ENCODE measurements around the gene TOLLIP.

The TOLLIP gene

GRCh38 chr11:1285876-1286275, 23.6 kb downstream of the TOLLIP start:
- no peak overlapping the region for H3K4me3 ChIP-seq (ENCODE audit: low read depth, low read length, poor library complexity, severe bottlenecking)
- H3K9me3 ChIP-seq (ENCODE audit: low read length): no peaks in the 10 kb centered on the region
- H3K27ac ChIP-seq (ENCODE audit: low read depth, low read length, poor library complexity, severe bottlenecking): no peak overlapping the region
- TF ChIP-seq CTCF (IDR thresholded peaks at IDR 0.05; ENCODE audit: low read length) (no peak), EZH2 (IDR thresholded peaks at IDR 0.05; ENCODE audit: borderline replicate concordance, low read length) (no peak)
- no peaks in the 10 kb centered on the region for H3K4me1 ChIP-seq (ENCODE audit: insufficient read depth, low read length, severe bottlenecking)
- no peak overlapping the region for H2AFZ ChIP-seq (ENCODE audit: low read length)
- H3K4me2 ChIP-seq (ENCODE audit: low read length): no peak overlapping the region
- H3K9ac ChIP-seq (ENCODE audit: low read length): no peak overlapping the region
- no peaks in the 10 kb centered on the region for H3F3A ChIP-seq (ENCODE audit: insufficient read depth, low read length)
- no peaks in the 10 kb centered on the region for H4K20me1 ChIP-seq (ENCODE audit: insufficient read depth, low read length)
- H3K36me3 ChIP-seq (ENCODE audit: insufficient read depth, low read length): peaks cover 58% of the 10 kb centered on the region
- H3K9me2 ChIP-seq (ENCODE audit: low read depth, low read length): no peaks in the 10 kb centered on the region
- H3K27me3 ChIP-seq (ENCODE audit: insufficient read depth, low read length): no peaks in the 10 kb centered on the region
- H3K79me2 ChIP-seq (ENCODE audit: insufficient read depth, low read length): no peaks in the 10 kb centered on the region

GRCh38 chr11:1285316-1285744, 24.1 kb downstream of the TOLLIP start:
- peaks cover 53% of the 10 kb centered on the region for H3K36me3 ChIP-seq (ENCODE audit: insufficient read depth, low read length)
- no peaks in the 10 kb centered on the region for H4K20me1 ChIP-seq (ENCODE audit: insufficient read depth, low read length)
- no peaks in the 10 kb centered on the region for H3K79me2 ChIP-seq (ENCODE audit: insufficient read depth, low read length)
- TF ChIP-seq CTCF (IDR thresholded peaks at IDR 0.05; ENCODE audit: low read length): no peak
- TF ChIP-seq EZH2 (IDR thresholded peaks at IDR 0.05; ENCODE audit: borderline replicate concordance, low read length): no peak
- H2AFZ ChIP-seq (ENCODE audit: low read length): no peak overlapping the region
- H3K4me3 ChIP-seq (ENCODE audit: low read depth, low read length, poor library complexity, severe bottlenecking): no peak overlapping the region
- no peaks in the 10 kb centered on the region for H3F3A ChIP-seq (ENCODE audit: insufficient read depth, low read length)
- no peak overlapping the region for H3K27ac ChIP-seq (ENCODE audit: low read depth, low read length, poor library complexity, severe bottlenecking)
- H3K4me2 ChIP-seq (ENCODE audit: low read length): no peak overlapping the region
- H3K9ac ChIP-seq (ENCODE audit: low read length): no peak overlapping the region
- H3K9me2 ChIP-seq (ENCODE audit: low read depth, low read length): no peaks in the 10 kb centered on the region
- H3K27me3 ChIP-seq (ENCODE audit: insufficient read depth, low read length): no peaks in the 10 kb centered on the region
- H3K9me3 ChIP-seq (ENCODE audit: low read length): no peaks in the 10 kb centered on the region
- no peaks in the 10 kb centered on the region for H3K4me1 ChIP-seq (ENCODE audit: insufficient read depth, low read length, severe bottlenecking)

GRCh38 chr11:1283906-1284305, 25.5 kb downstream of the TOLLIP start:
- TF ChIP-seq EZH2 (IDR thresholded peaks at IDR 0.05; ENCODE audit: borderline replicate concordance, low read length): no peak
- TF ChIP-seq CTCF (IDR thresholded peaks at IDR 0.05; ENCODE audit: low read length): no peak
- no peak overlapping the region for H3K4me2 ChIP-seq (ENCODE audit: low read length)
- H3K9me2 ChIP-seq (ENCODE audit: low read depth, low read length): no peaks in the 10 kb centered on the region
- H2AFZ ChIP-seq (ENCODE audit: low read length): no peak overlapping the region
- H3K79me2 ChIP-seq (ENCODE audit: insufficient read depth, low read length): no peaks in the 10 kb centered on the region
- no peak overlapping the region for H3K27ac ChIP-seq (ENCODE audit: low read depth, low read length, poor library complexity, severe bottlenecking)
- H3K9ac ChIP-seq (ENCODE audit: low read length): no peak overlapping the region
- H3K4me1 ChIP-seq (ENCODE audit: insufficient read depth, low read length, severe bottlenecking): no peaks in the 10 kb centered on the region
- H3K36me3 ChIP-seq (ENCODE audit: insufficient read depth, low read length): peaks cover 39% of the 10 kb centered on the region
- H3F3A ChIP-seq (ENCODE audit: insufficient read depth, low read length): no peaks in the 10 kb centered on the region
- no peaks in the 10 kb centered on the region for H4K20me1 ChIP-seq (ENCODE audit: insufficient read depth, low read length)
- no peak overlapping the region for H3K4me3 ChIP-seq (ENCODE audit: low read depth, low read length, poor library complexity, severe bottlenecking)
- no peaks in the 10 kb centered on the region for H3K27me3 ChIP-seq (ENCODE audit: insufficient read depth, low read length)
- H3K9me3 ChIP-seq (ENCODE audit: low read length): no peaks in the 10 kb centered on the region

All from OCI-LY1 (cell line).